B cell (primary cell): ENCODE data around the gene ARHGAP6.

Experiments used
- EZH2 ChIP-seq: IDR thresholded peaks from 2 replicates; pipeline ENCODE4 v1.6.1; 2012; ENCODE audit warnings: borderline replicate concordance, low read depth, mild to moderate bottlenecking, moderate library complexity, low read length; ENCODE audit not compliant: insufficient read depth, poor library complexity, severe bottlenecking
- TF ChIP-seq, protein P1 (sequence below): fragments of 200-600 bp; IDR thresholded peaks from one replicate; pipeline ENCODE4 v1.8.0; 2022; ENCODE audit warnings: antibody characterized with exemption, mild to moderate bottlenecking

DNA sequence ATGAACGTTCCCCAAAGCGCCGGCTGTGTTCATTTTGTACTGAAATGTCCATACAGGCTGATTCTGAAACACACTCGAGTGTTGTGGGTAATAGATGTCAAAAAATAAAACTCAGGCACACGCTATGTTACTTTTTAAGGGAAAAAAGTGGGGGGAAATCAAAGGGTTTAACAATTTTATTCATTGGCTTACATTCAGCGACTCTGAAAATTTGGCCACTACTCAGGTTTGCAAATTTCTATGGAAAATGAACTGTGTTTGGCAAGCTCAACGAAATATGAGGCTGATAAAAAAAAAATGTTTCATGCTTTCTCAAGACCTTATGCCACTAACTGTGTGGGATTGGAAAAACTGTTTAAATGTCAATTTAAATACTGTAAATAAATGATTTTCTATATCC, 354.0 kb downstream of the ARHGAP6 start:
- TF ChIP-seq, protein P1, sequence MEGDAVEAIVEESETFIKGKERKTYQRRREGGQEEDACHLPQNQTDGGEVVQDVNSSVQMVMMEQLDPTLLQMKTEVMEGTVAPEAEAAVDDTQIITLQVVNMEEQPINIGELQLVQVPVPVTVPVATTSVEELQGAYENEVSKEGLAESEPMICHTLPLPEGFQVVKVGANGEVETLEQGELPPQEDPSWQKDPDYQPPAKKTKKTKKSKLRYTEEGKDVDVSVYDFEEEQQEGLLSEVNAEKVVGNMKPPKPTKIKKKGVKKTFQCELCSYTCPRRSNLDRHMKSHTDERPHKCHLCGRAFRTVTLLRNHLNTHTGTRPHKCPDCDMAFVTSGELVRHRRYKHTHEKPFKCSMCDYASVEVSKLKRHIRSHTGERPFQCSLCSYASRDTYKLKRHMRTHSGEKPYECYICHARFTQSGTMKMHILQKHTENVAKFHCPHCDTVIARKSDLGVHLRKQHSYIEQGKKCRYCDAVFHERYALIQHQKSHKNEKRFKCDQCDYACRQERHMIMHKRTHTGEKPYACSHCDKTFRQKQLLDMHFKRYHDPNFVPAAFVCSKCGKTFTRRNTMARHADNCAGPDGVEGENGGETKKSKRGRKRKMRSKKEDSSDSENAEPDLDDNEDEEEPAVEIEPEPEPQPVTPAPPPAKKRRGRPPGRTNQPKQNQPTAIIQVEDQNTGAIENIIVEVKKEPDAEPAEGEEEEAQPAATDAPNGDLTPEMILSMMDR: no peak
- TF ChIP-seq EZH2: no peak
